Epidermal melanocyte (primary cell): ENCODE measurements around the gene IGFALS.

ENCODE experiments used
- DNase-seq: peaks from one replicate; pipeline ENCODE4 v3.0.0; 2011; ENCODE audit warnings: low spot score; ENCODE audit not compliant: insufficient read length

IGFALS gene

GRCh38 chr16:1793578-1794220 lies at the start of gene IGFALS:
Gene IGFALS, minus strand, starts transcription at chr16:1793705. Its CDS starts 53 bp downstream, at chr16:1793652.
- DNase-seq = no peak

DNA sequence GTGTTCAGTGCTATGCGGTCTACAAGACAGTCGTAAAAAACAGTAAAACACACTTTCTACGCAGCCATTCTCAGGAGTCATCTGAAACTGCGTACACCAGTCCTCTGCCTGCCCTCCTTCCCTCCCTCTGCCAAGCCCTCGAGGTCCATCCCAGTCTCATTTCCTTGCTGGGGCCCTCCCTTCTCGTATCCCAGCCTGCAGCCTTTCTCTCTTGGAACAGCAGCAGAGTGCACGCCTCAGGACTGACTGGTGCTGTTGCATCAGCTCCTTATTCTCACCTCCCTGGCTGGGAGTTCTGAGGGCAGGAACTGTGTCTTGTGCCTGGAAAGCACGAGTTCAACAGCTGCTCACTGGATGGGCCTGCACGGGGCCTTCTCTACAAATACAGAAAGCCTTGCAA lies 46.0 kb upstream of the IGFALS start:
- DNase-seq = peak; percentile 80

GRCh38 chr16:1834096-1834495 lies 40.6 kb upstream of the IGFALS start:
- no peak for DNase-seq

- DNase-seq = no peak
These were observed 39.4 kb upstream of the IGFALS start for GRCh38 chr16:1832838-1833454.

- no peak for DNase-seq
These were observed 37.9 kb upstream of the IGFALS start for GRCh38 chr16:1831186-1832075.

GRCh38 chr16:1830213-1830612 lies 36.7 kb upstream of the IGFALS start:
- DNase-seq = no peak

- DNase-seq = no peak
These were observed 35.3 kb upstream of the IGFALS start for GRCh38 chr16:1828645-1829410.

- DNase-seq = peak; percentile 99
These were observed 33.4 kb upstream of the IGFALS start, which contains the start of the genes FAHD1 and HAGH for GRCh38 chr16:1826691-1827573. Gene FAHD1, plus strand, starts transcription at chr16:1827206. Its CDS starts 33 bp downstream, at chr16:1827239. Gene HAGH, minus strand, starts transcription at chr16:1826825. Its CDS starts 38 bp downstream, at chr16:1826787.

DNA sequence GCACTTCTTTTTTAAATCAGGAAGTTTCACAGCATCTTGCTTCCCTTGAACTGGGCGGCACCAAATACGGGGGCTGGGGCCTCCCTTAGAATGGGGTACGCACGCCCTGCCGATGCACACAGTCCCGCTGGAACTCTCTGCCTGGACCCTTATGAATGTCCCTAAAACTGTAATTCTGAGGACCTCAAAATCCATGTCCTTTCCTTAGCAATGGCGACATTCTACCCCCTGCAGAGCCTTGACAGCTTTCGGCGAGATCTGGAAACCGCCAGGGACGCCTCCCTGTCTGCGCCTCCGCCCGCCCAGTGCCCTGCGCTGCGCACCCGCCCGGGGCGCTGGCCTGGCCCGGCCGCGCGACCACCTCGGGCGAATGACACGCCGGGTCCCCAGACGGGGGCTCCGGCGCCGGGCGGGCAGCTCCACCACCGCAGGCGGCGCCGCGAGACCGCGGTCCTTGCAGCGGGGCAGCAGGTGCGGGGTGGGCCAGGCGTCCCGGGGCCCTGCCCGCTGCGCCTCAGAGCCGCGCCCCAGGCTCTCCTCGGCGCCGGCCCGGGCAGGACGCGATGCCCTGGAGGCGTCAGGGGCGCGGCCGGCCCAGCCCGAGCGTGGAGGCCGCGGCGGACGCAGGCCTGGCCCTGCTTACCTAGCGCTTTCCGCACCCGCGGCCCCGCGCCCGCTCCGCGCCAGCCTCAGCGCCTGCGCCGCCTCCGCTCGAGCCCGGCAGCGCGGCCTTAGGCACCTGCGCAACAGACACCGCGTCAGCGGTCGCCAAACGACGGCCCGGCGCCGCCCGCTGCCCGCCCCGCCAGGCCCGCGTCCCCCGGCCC lies 32.6 kb upstream of the IGFALS start:
- DNase-seq = no peak

DNA sequence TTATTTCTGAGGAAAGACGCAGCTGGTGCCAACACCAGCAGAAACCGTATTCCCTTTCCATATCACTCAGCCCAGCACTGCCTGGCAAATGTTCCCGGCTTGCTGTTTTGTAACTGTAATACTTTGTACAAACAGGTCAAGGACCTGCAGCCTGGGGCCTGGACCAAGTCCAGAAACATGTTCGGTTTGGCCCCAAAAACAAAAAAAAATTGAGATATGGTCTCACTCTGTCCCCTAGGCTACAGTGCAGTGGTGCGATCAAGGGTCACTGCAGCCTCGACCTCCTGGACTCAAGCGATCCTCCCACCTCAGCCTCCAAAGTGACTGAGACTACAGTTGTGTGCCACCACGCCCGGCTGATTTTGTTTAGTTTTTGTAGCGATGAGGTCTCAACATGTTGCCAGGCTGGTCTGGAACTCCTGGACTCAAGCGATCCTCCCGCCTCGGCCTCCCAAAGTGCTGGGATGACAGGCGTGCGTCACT lies 31.9 kb upstream of the IGFALS start:
- DNase-seq = no peak

- DNase-seq = no peak
These were observed 30.3 kb upstream of the IGFALS start for GRCh38 chr16:1823821-1824220.

GRCh38 chr16:1822801-1823200 lies 29.3 kb upstream of the IGFALS start:
- no peak for DNase-seq

DNA sequence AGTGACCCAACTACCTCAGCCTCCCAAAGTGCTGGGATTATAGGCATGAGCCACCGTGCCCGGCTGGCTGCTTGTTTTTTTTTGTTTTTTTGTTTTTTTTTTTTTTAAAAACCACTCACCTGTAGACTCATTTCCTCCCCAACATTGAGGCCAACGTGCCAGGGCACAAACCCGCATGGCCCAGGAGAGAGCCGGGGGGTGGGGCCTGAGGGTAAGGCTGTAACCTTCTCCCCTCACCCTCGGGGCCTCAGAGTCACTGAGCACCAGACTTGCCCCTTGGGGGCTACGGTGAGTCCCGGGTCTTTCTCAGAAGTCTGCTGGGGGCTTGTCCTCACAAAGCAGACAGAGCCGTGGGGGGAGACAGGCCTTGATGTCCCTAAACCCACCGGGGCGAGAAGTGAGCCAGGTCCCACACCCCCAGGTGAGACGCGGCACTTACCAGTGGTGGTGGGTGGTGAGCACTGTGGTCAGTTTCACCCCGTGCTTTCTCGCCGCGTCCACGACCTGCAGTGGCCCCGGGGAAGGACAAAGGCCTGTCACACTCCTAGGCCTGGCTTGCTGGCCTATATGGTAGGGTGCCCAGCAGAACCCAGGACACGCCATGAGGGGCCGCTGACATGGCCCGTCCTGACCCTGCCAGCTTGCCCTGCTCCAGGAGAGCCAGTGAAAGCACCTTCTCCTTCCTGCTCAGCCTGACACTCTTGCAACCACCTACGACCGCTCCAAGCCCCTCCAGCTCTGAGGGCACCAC lies 28.5 kb upstream of the IGFALS start:
- DNase-seq = no peak

DNA sequence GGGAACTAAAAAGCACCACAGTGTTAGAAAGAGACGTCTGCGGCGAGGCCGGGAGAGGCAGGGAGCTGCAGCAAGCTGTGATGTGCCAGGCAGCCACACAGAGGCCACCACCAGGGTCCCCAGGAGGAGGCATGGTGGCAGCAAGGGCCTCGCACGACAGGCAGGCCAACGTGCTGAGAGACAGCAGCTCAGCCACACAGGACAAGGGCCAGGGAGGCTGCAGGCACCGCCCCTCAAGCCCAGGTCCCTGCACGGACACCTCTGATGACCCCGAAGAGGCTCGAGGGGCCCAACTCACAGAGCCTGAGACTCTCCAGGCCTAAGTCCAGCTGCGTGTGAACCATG lies 27.4 kb upstream of the IGFALS start:
- DNase-seq = no peak

GRCh38 chr16:1820096-1820945 lies 26.8 kb upstream of the IGFALS start:
- no peak for DNase-seq

- no peak for DNase-seq
These were observed 26.1 kb upstream of the IGFALS start for GRCh38 chr16:1819611-1820010.

DNA sequence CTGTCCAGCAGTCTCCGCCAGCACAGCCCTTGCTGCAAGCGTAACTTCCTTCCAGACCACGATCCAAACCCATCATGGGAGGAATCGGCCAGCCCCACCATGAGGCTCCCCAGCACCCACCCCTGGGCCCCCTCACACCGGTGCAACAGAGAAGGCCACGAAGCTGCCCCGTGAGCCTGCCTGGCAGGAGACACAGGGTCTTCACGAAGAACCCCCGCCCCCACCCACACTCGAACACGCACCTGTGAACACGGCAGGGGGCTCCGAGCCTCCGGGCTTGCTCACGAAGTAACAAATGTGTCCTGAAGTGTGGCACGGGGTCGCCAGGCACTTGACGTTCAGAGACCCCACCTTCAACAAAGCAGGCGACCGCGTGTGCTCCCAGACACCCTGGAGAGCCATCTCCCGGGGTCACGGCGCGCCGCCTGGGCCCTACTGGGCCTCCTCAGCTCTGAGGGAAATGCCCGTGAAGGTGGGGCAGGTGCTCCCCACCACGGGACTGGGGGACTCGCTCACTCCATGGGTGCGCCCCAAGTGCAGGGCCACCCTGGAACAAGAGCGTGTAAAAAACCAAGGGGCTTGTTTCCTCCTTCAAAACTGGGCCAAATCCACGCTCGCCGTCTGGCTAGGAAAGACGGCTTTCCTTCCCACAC lies 25.5 kb upstream of the IGFALS start:
- DNase-seq = no peak
